Measurements from ENCODE around the gene LDB2.
"Not testable (repeated sequence)": the region's sequence is repeated elsewhere in the genome, so short reads cannot be mapped to it uniquely, and the experiment has no call there.

Gene LDB2

DNA sequence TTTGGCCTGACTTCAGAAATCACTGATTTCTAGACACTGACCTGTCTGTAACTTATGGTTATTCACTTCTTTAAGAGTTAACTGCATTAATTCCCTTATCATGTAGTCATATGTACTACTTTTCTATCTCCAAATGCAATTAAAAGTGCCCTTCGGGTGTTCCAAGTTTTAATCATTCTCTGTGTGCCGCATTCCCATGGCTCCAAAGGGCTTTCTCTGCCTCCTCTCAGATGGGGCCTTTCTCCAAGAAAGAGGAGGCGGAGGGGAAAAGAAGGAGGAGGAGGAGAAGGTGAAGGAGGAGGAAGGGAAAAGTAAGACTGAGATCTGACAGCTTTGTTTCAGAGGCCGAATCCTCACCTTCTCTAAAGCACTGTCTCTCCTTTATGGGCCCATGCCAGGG, 325.8 kb downstream of the LDB2 start:
- Histone ChIP-seq H3K4me3 (ENCODE audit: low read length in 2 of 2) (no peak overlapping the region), H3K27ac (ENCODE audit: low read depth in 2 of 2, low read length in 2 of 2) (no peak overlapping the region), H3K9ac (ENCODE audit: low read depth in 1 of 2, low read length in 2 of 2) (no peak overlapping the region), H3K4me1 (ENCODE audit: control insufficient read depth in 2 of 2, insufficient read depth in 2 of 2, low read length in 2 of 2) (no peaks in the 10 kb centered on the region), H3K9me3 (ENCODE audit: control insufficient read depth in 2 of 2, low read length in 2 of 2) (no peaks in the 10 kb centered on the region), H3K36me3 (ENCODE audit: control insufficient read depth in 2 of 2, insufficient read depth in 2 of 2, low read length in 2 of 2) (no peaks in the 10 kb centered on the region), H3K27me3 (ENCODE audit: control insufficient read depth in 2 of 2, insufficient read depth in 2 of 2, low read length in 2 of 2) (no peaks in the 10 kb centered on the region)

DNA sequence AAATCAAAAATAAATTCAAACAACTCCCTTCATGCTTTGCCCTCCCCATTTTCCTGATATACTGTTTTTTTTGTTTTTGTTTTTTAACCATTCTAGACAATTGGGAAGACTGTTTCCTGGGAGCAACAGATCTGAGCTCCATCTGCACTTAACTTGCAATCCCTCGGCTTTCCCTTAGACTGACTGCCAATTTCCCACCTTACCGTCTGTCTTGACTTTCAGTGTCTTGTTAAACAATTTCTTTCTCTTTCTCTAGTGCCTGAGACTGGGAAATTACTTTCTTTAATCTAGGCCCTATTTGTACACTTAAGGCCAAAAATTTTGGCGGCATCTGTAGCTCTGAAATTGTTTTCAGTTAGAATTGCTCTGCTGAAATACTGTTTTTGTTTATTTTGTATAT, 326.3 kb downstream of the LDB2 start:
- no peak overlapping the region for H3K4me3 ChIP-seq (ENCODE audit: low read length in 2 of 2)
- H3K9ac ChIP-seq (ENCODE audit: low read depth in 1 of 2, low read length in 2 of 2), result no peak overlapping the region
- H3K9me3 ChIP-seq (ENCODE audit: control insufficient read depth in 2 of 2, low read length in 2 of 2), result no peaks in the 10 kb centered on the region
- H3K27ac ChIP-seq (ENCODE audit: low read depth in 2 of 2, low read length in 2 of 2), result no peak overlapping the region
- H3K27me3 ChIP-seq (ENCODE audit: control insufficient read depth in 2 of 2, insufficient read depth in 2 of 2, low read length in 2 of 2), result no peaks in the 10 kb centered on the region
- no peaks in the 10 kb centered on the region for H3K36me3 ChIP-seq (ENCODE audit: control insufficient read depth in 2 of 2, insufficient read depth in 2 of 2, low read length in 2 of 2)
- H3K4me1 ChIP-seq (ENCODE audit: control insufficient read depth in 2 of 2, insufficient read depth in 2 of 2, low read length in 2 of 2), result no peaks in the 10 kb centered on the region

- Histone ChIP-seq H3K4me3 (ENCODE audit: low read length in 2 of 2) (no peak overlapping the region), H3K9me3 (ENCODE audit: control insufficient read depth in 2 of 2, low read length in 2 of 2) (no peaks in the 10 kb centered on the region), H3K27ac (ENCODE audit: low read depth in 2 of 2, low read length in 2 of 2) (no peak overlapping the region), H3K9ac (ENCODE audit: low read depth in 1 of 2, low read length in 2 of 2) (no peak overlapping the region), H3K27me3 (ENCODE audit: control insufficient read depth in 2 of 2, insufficient read depth in 2 of 2, low read length in 2 of 2) (no peaks in the 10 kb centered on the region), H3K36me3 (ENCODE audit: control insufficient read depth in 2 of 2, insufficient read depth in 2 of 2, low read length in 2 of 2) (no peaks in the 10 kb centered on the region), H3K4me1 (ENCODE audit: control insufficient read depth in 2 of 2, insufficient read depth in 2 of 2, low read length in 2 of 2) (no peaks in the 10 kb centered on the region)
Measured at GRCh38 chr4:16569790-16570189, 328.7 kb downstream of the LDB2 start.

- not testable (repeated sequence) for H3K27me3 ChIP-seq (ENCODE audit: control insufficient read depth in 2 of 2, insufficient read depth in 2 of 2, low read length in 2 of 2); H3K27ac ChIP-seq (ENCODE audit: low read depth in 2 of 2, low read length in 2 of 2); H3K9ac ChIP-seq (ENCODE audit: low read depth in 1 of 2, low read length in 2 of 2); H3K9me3 ChIP-seq (ENCODE audit: control insufficient read depth in 2 of 2, low read length in 2 of 2); H3K36me3 ChIP-seq (ENCODE audit: control insufficient read depth in 2 of 2, insufficient read depth in 2 of 2, low read length in 2 of 2); H3K4me1 ChIP-seq (ENCODE audit: control insufficient read depth in 2 of 2, insufficient read depth in 2 of 2, low read length in 2 of 2); H3K4me3 ChIP-seq (ENCODE audit: low read length in 2 of 2)
Measured at GRCh38 chr4:16557316-16557715, 341.1 kb downstream of the LDB2 start.

- Histone ChIP-seq H3K9me3 (ENCODE audit: control insufficient read depth in 2 of 2, low read length in 2 of 2) (no peaks in the 10 kb centered on the region), H3K4me3 (ENCODE audit: low read length in 2 of 2) (no peak overlapping the region), H3K27me3 (ENCODE audit: control insufficient read depth in 2 of 2, insufficient read depth in 2 of 2, low read length in 2 of 2) (no peaks in the 10 kb centered on the region), H3K36me3 (ENCODE audit: control insufficient read depth in 2 of 2, insufficient read depth in 2 of 2, low read length in 2 of 2) (no peaks in the 10 kb centered on the region), H3K27ac (ENCODE audit: low read depth in 2 of 2, low read length in 2 of 2) (no peak overlapping the region), H3K9ac (ENCODE audit: low read depth in 1 of 2, low read length in 2 of 2) (no peak overlapping the region), H3K4me1 (ENCODE audit: control insufficient read depth in 2 of 2, insufficient read depth in 2 of 2, low read length in 2 of 2) (no peaks in the 10 kb centered on the region)
Measured at GRCh38 chr4:16555156-16555555, 343.3 kb downstream of the LDB2 start.

GRCh38 chr4:16550531-16550930, 347.9 kb downstream of the LDB2 start:
- Histone ChIP-seq H3K27me3 (ENCODE audit: control insufficient read depth in 2 of 2, insufficient read depth in 2 of 2, low read length in 2 of 2) (no peaks in the 10 kb centered on the region), H3K4me1 (ENCODE audit: control insufficient read depth in 2 of 2, insufficient read depth in 2 of 2, low read length in 2 of 2) (no peaks in the 10 kb centered on the region), H3K27ac (ENCODE audit: low read depth in 2 of 2, low read length in 2 of 2) (no peak overlapping the region), H3K9me3 (ENCODE audit: control insufficient read depth in 2 of 2, low read length in 2 of 2) (no peaks in the 10 kb centered on the region), H3K9ac (ENCODE audit: low read depth in 1 of 2, low read length in 2 of 2) (no peak overlapping the region), H3K36me3 (ENCODE audit: control insufficient read depth in 2 of 2, insufficient read depth in 2 of 2, low read length in 2 of 2) (no peaks in the 10 kb centered on the region), H3K4me3 (ENCODE audit: low read length in 2 of 2) (no peak overlapping the region)

DNA sequence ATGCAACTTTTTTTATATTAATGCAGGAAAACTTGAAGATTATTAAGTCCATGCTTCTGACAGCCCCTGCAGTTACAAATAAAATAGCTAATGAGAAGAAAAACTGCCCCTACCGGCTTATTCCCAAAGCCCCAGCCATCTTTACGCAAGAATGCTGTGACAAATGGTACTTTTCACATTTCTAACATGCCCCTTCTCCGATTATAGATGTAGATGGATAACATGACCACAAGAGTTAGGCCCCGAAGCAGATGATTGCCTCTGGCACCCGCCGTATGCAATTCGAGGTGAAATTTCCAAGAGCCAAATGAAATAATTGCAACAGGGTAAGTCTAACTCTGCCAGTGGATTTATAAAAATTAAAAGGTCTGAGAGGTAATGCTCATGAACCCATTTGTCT, 352.8 kb downstream of the LDB2 start:
- H3K27ac ChIP-seq (ENCODE audit: low read depth in 2 of 2, low read length in 2 of 2), result no peak overlapping the region
- H3K36me3 ChIP-seq (ENCODE audit: control insufficient read depth in 2 of 2, insufficient read depth in 2 of 2, low read length in 2 of 2), result no peaks in the 10 kb centered on the region
- H3K9me3 ChIP-seq (ENCODE audit: control insufficient read depth in 2 of 2, low read length in 2 of 2), result no peaks in the 10 kb centered on the region
- H3K4me3 ChIP-seq (ENCODE audit: low read length in 2 of 2), result no peak overlapping the region
- H3K4me1 ChIP-seq (ENCODE audit: control insufficient read depth in 2 of 2, insufficient read depth in 2 of 2, low read length in 2 of 2), result no peaks in the 10 kb centered on the region
- no peak overlapping the region for H3K9ac ChIP-seq (ENCODE audit: low read depth in 1 of 2, low read length in 2 of 2)
- H3K27me3 ChIP-seq (ENCODE audit: control insufficient read depth in 2 of 2, insufficient read depth in 2 of 2, low read length in 2 of 2), result no peaks in the 10 kb centered on the region

- H3K9ac ChIP-seq (ENCODE audit: low read depth in 1 of 2, low read length in 2 of 2), result no peak overlapping the region
- H3K4me1 ChIP-seq (ENCODE audit: control insufficient read depth in 2 of 2, insufficient read depth in 2 of 2, low read length in 2 of 2), result no peaks in the 10 kb centered on the region
- no peak overlapping the region for H3K4me3 ChIP-seq (ENCODE audit: low read length in 2 of 2)
- no peak overlapping the region for H3K27ac ChIP-seq (ENCODE audit: low read depth in 2 of 2, low read length in 2 of 2)
- no peaks in the 10 kb centered on the region for H3K27me3 ChIP-seq (ENCODE audit: control insufficient read depth in 2 of 2, insufficient read depth in 2 of 2, low read length in 2 of 2)
- H3K9me3 ChIP-seq (ENCODE audit: control insufficient read depth in 2 of 2, low read length in 2 of 2), result no peaks in the 10 kb centered on the region
- H3K36me3 ChIP-seq (ENCODE audit: control insufficient read depth in 2 of 2, insufficient read depth in 2 of 2, low read length in 2 of 2), result no peaks in the 10 kb centered on the region
Measured at GRCh38 chr4:16544869-16545268, 353.6 kb downstream of the LDB2 start.

GRCh38 chr4:16544251-16544721, 354.2 kb downstream of the LDB2 start:
- Histone ChIP-seq H3K9me3 (ENCODE audit: control insufficient read depth in 2 of 2, low read length in 2 of 2) (no peaks in the 10 kb centered on the region), H3K27me3 (ENCODE audit: control insufficient read depth in 2 of 2, insufficient read depth in 2 of 2, low read length in 2 of 2) (no peaks in the 10 kb centered on the region), H3K4me3 (ENCODE audit: low read length in 2 of 2) (no peak overlapping the region), H3K4me1 (ENCODE audit: control insufficient read depth in 2 of 2, insufficient read depth in 2 of 2, low read length in 2 of 2) (no peaks in the 10 kb centered on the region), H3K27ac (ENCODE audit: low read depth in 2 of 2, low read length in 2 of 2) (no peak overlapping the region), H3K9ac (ENCODE audit: low read depth in 1 of 2, low read length in 2 of 2) (no peak overlapping the region), H3K36me3 (ENCODE audit: control insufficient read depth in 2 of 2, insufficient read depth in 2 of 2, low read length in 2 of 2) (no peaks in the 10 kb centered on the region)

GRCh38 chr4:16537926-16538325, 360.5 kb downstream of the LDB2 start:
- Histone ChIP-seq H3K27ac (ENCODE audit: low read depth in 2 of 2, low read length in 2 of 2) (no peak overlapping the region), H3K9me3 (ENCODE audit: control insufficient read depth in 2 of 2, low read length in 2 of 2) (no peaks in the 10 kb centered on the region), H3K4me1 (ENCODE audit: control insufficient read depth in 2 of 2, insufficient read depth in 2 of 2, low read length in 2 of 2) (no peaks in the 10 kb centered on the region), H3K4me3 (ENCODE audit: low read length in 2 of 2) (no peak overlapping the region), H3K36me3 (ENCODE audit: control insufficient read depth in 2 of 2, insufficient read depth in 2 of 2, low read length in 2 of 2) (no peaks in the 10 kb centered on the region), H3K9ac (ENCODE audit: low read depth in 1 of 2, low read length in 2 of 2) (no peak overlapping the region), H3K27me3 (ENCODE audit: control insufficient read depth in 2 of 2, insufficient read depth in 2 of 2, low read length in 2 of 2) (no peaks in the 10 kb centered on the region)

Measured in mucosa of rectum (tissue), 2 donors.